ENCODE results near the gene INPP4B.

Gene INPP4B

GRCh38 chr4:142088906-142089305 is 757.2 kb downstream of the INPP4B start:
- no peak overlapping the region for H2AFZ ChIP-seq
- H3K27me3 ChIP-seq (ENCODE audit: control insufficient read depth, insufficient read depth, low read length) = no peaks in the 10 kb centered on the region
- TF ChIP-seq CTCF (IDR thresholded peaks at IDR 0.05) = no peak
- H3K27ac ChIP-seq = no peak overlapping the region
- no peaks in the 10 kb centered on the region for H3K9me3 ChIP-seq (ENCODE audit: control insufficient read depth, low read length)
- H3K79me2 ChIP-seq = no peaks in the 10 kb centered on the region
- H3K36me3 ChIP-seq (ENCODE audit: control insufficient read depth, insufficient read depth, low read length) = no peaks in the 10 kb centered on the region
- no peak overlapping the region for H3K9ac ChIP-seq
- H3K4me1 ChIP-seq = no peaks in the 10 kb centered on the region
- no peak overlapping the region for H3K4me3 ChIP-seq (ENCODE audit: low read depth, low read length)
- no peak overlapping the region for H3K4me2 ChIP-seq (ENCODE audit: low read length)

GRCh38 chr4:142085513-142086292 is 760.4 kb downstream of the INPP4B start:
- Histone ChIP-seq H3K9ac (no peak overlapping the region), H3K36me3 (ENCODE audit: control insufficient read depth, insufficient read depth, low read length) (no peaks in the 10 kb centered on the region), H3K9me3 (ENCODE audit: control insufficient read depth, low read length) (no peaks in the 10 kb centered on the region), H2AFZ (no peak overlapping the region), H3K79me2 (no peaks in the 10 kb centered on the region), H3K27me3 (ENCODE audit: control insufficient read depth, insufficient read depth, low read length) (no peaks in the 10 kb centered on the region), H3K27ac (no peak overlapping the region), H3K4me3 (ENCODE audit: low read depth, low read length) (no peak overlapping the region), H3K4me1 (no peaks in the 10 kb centered on the region), H3K4me2 (ENCODE audit: low read length) (no peak overlapping the region)
- no peak for TF ChIP-seq CTCF (IDR thresholded peaks at IDR 0.05)

- no peak overlapping the region for H3K4me3 ChIP-seq (ENCODE audit: low read depth, low read length)
- H3K27ac ChIP-seq = no peak overlapping the region
- no peak for TF ChIP-seq CTCF (IDR thresholded peaks at IDR 0.05)
- H3K79me2 ChIP-seq = no peaks in the 10 kb centered on the region
- H3K9me3 ChIP-seq (ENCODE audit: control insufficient read depth, low read length) = no peaks in the 10 kb centered on the region
- no peak overlapping the region for H2AFZ ChIP-seq
- H3K4me1 ChIP-seq = no peaks in the 10 kb centered on the region
- no peaks in the 10 kb centered on the region for H3K27me3 ChIP-seq (ENCODE audit: control insufficient read depth, insufficient read depth, low read length)
- H3K4me2 ChIP-seq (ENCODE audit: low read length) = no peak overlapping the region
- no peak overlapping the region for H3K9ac ChIP-seq
- H3K36me3 ChIP-seq (ENCODE audit: control insufficient read depth, insufficient read depth, low read length) = no peaks in the 10 kb centered on the region
These were observed 762.8 kb downstream of the INPP4B start for GRCh38 chr4:142083264-142083663.

GRCh38 chr4:142081025-142081424 is 765.1 kb downstream of the INPP4B start:
- H3K27ac ChIP-seq = no peak overlapping the region
- no peak overlapping the region for H3K4me3 ChIP-seq (ENCODE audit: low read depth, low read length)

More at GRCh38 chr4:142081025-142081424, 765.1 kb downstream of the INPP4B start:
- no peak for TF ChIP-seq CTCF (IDR thresholded peaks at IDR 0.05)
- H2AFZ ChIP-seq = no peak overlapping the region
- H3K9me3 ChIP-seq (ENCODE audit: control insufficient read depth, low read length) = no peaks in the 10 kb centered on the region
- H3K36me3 ChIP-seq (ENCODE audit: control insufficient read depth, insufficient read depth, low read length) = no peaks in the 10 kb centered on the region
- H3K4me1 ChIP-seq = no peaks in the 10 kb centered on the region
- no peaks in the 10 kb centered on the region for H3K79me2 ChIP-seq
- no peaks in the 10 kb centered on the region for H3K27me3 ChIP-seq (ENCODE audit: control insufficient read depth, insufficient read depth, low read length)
- H3K4me2 ChIP-seq (ENCODE audit: low read length) = no peak overlapping the region
- H3K9ac ChIP-seq = no peak overlapping the region

All from parathyroid adenoma (tissue), 2 donors.